WTC11 (cell line): Measurements from ENCODE around the gene MICAL3. TPM values are rescaled to one million over a fixed set of nuclear protein-coding genes. Genes with fewer than 3 reads are reported as not detected.
"Not testable (repeated sequence)": the region's sequence is repeated elsewhere in the genome, so short reads cannot be mapped to it uniquely, and the experiment has no call there.

Experiments used
- ATAC-seq: fragments of 200-7000 bp; cut with Tn5 transposase; 2 replicates; pipeline ENCODE4 v1.10.0; 2021; ENCODE audit warnings: mild to moderate bottlenecking, moderate library complexity
- CTCF ChIA-PET: fragments of 300-600 bp; sonication (Branson Sonifier 250); formaldehyde crosslinking; loops from one replicate; lab custom pipeline; 2021; ENCODE audit warnings: antibody characterized with exemption; lab: Charles Lee
- POLR2A ChIA-PET: fragments of 350-600 bp; sonication (Branson Sonifier 250); formaldehyde crosslinking; loops from one replicate; lab custom pipeline; 2021; ENCODE audit warnings: antibody characterized with exemption; lab: Charles Lee
- DNase-seq: peaks from one replicate; pipeline ENCODE4 v3.0.0; 2021; ENCODE audit warnings: low spot score
- H3K27ac Mint-ChIP-seq: 2 replicates; pipeline ENCODE4 v1.8.0; 2021; ENCODE audit warnings: mixed read lengths
- H3K27me3 Mint-ChIP-seq: 2 replicates; pipeline ENCODE4 v1.8.0; 2021; ENCODE audit warnings: low read depth, mild to moderate bottlenecking, moderate library complexity, mixed read lengths
- H3K36me3 Mint-ChIP-seq: 2 replicates; pipeline ENCODE4 v1.8.0; 2021; ENCODE audit warnings: mixed read lengths
- H3K4me1 Mint-ChIP-seq: 2 replicates; pipeline ENCODE4 v1.8.0; 2022; ENCODE audit warnings: mixed read lengths
- H3K4me3 Mint-ChIP-seq: 2 replicates; pipeline ENCODE4 v1.8.0; 2021; ENCODE audit warnings: mild to moderate bottlenecking, moderate library complexity, mixed read lengths
- H3K9me3 Mint-ChIP-seq: 2 replicates; pipeline ENCODE4 v1.8.0; 2021; ENCODE audit warnings: mixed read lengths
- E2F5 ChIP-seq: sonication (generic); formaldehyde crosslinking; IDR thresholded peaks from 2 replicates; pipeline ENCODE4 v1.8.1; 2022; ENCODE audit warnings: mild to moderate bottlenecking, moderate library complexity, missing genetic modification reagents
- GRHL2 ChIP-seq: fragments of 250-450 bp; sonication (Bioruptor Pico); IDR thresholded peaks from 2 replicates; pipeline ENCODE4 v1.8.0; 2022; ENCODE audit warnings: mild to moderate bottlenecking, moderate library complexity; ENCODE audit not compliant: insufficient replicate concordance, severe bottlenecking
- IRF1 ChIP-seq: sonication (generic); formaldehyde crosslinking; IDR thresholded peaks from 2 replicates; pipeline ENCODE4 v1.8.0; 2023; ENCODE audit warnings: missing genetic modification reagents
- NFYB ChIP-seq: sonication (generic); formaldehyde crosslinking; conservative IDR thresholded peaks from 2 replicates; pipeline ENCODE4 v1.8.0; 2022; ENCODE audit warnings: low read depth, missing genetic modification reagents
- NR3C1 ChIP-seq: sonication (generic); formaldehyde crosslinking; conservative IDR thresholded peaks from 2 replicates; pipeline ENCODE4 v1.8.1; 2023; ENCODE audit warnings: low read depth, mild to moderate bottlenecking, missing genetic modification reagents
- RORB ChIP-seq: fragments of 250-450 bp; sonication (Bioruptor Pico); IDR thresholded peaks from 2 replicates; pipeline ENCODE4 v1.9.0; 2021; ENCODE audit warnings: mild to moderate bottlenecking
- TEAD1 ChIP-seq: sonication (generic); formaldehyde crosslinking; IDR thresholded peaks from 2 replicates; pipeline ENCODE4 v1.8.0; 2022; ENCODE audit warnings: mild to moderate bottlenecking, missing genetic modification reagents
- ZMAT4 ChIP-seq: fragments of 250-450 bp; sonication (Bioruptor Pico); IDR thresholded peaks from 2 replicates; pipeline ENCODE4 v1.9.0; 2021; ENCODE audit warnings: mild to moderate bottlenecking
- ZNF138 ChIP-seq: sonication (generic); formaldehyde crosslinking; conservative IDR thresholded peaks from 2 replicates; pipeline ENCODE4 v1.8.1; 2022; ENCODE audit warnings: mild to moderate bottlenecking, moderate library complexity, missing genetic modification reagents
- ZNF219 ChIP-seq: sonication (generic); formaldehyde crosslinking; IDR thresholded peaks from 2 replicates; pipeline ENCODE4 v1.8.0; 2023; ENCODE audit warnings: missing genetic modification reagents, mild to moderate bottlenecking, borderline replicate concordance
- ZNF396 ChIP-seq: fragments of 250-450 bp; sonication (Bioruptor Pico); IDR thresholded peaks from 2 replicates; pipeline ENCODE4 v1.8.0; 2021; ENCODE audit warnings: mild to moderate bottlenecking, moderate library complexity, borderline replicate concordance
- total RNA-seq: library from RNA; stranded (reverse); gene quantifications from 3 replicates; pipeline ENCODE4 v1.2.3, GENCODE V29; 2021

The MICAL3 gene
- total RNA-seq, 1 experiment from 2014 or later, result 41.2 TPM

- peaks cover 17% of the 10 kb centered on the region for H3K9me3 Mint-ChIP-seq
- DNase-seq, result no peak
- no peaks in the 10 kb centered on the region; the same call in 1 of the 2 replicates for H3K27me3 Mint-ChIP-seq
- H3K36me3 Mint-ChIP-seq, result peaks cover 6% of the 10 kb centered on the region
- ATAC-seq, result no peak
- no peak for TF ChIP-seq GRHL2 (CRISPR knock-in tag)
- TF ChIP-seq, all 79 proteins: peak for 0
- no peak overlapping the region for H3K4me3 Mint-ChIP-seq
- no peaks in the 10 kb centered on the region for H3K4me1 Mint-ChIP-seq
- ChIA-PET POLR2A (no interaction called here), CTCF (interaction anchor here (1.2 to 2.0 kb wide), 2 partner anchors 19 to 20 kb away, joined by 4 read pairs; no protein-coding TSS in a partner anchor)
- H3K27ac Mint-ChIP-seq, result no peak overlapping the region
Measured at GRCh38 chr22:18056161-18056666, 31.9 kb upstream of the MICAL3 start.

- peaks cover 6% of the 10 kb centered on the region for H3K36me3 Mint-ChIP-seq
- POLR2A ChIA-PET, result no interaction called here
- H3K27me3 Mint-ChIP-seq, result no peaks in the 10 kb centered on the region; the same call in 1 of the 2 replicates
- H3K4me1 Mint-ChIP-seq, result no peaks in the 10 kb centered on the region
- ATAC-seq (no peak), DNase-seq (no peak)
- H3K4me3 Mint-ChIP-seq, result no peak overlapping the region
- no peak overlapping the region for H3K27ac Mint-ChIP-seq
- CTCF ChIA-PET, result interaction anchor here (2.0 kb wide), 1 partner anchor 20 kb away, joined by 4 read pairs; no protein-coding TSS in a partner anchor
- peaks cover 17% of the 10 kb centered on the region for H3K9me3 Mint-ChIP-seq
- no peak for TF ChIP-seq ZNF396 (CRISPR knock-in tag)
- TF ChIP-seq IRF1, result no peak
- TF ChIP-seq RORB (CRISPR knock-in tag), result no peak
- no peak for TF ChIP-seq NR3C1 (CRISPR knock-in tag)
- TF ChIP-seq TEAD1, result no peak
- TF ChIP-seq ZMAT4, result no peak
- no peak for TF ChIP-seq ZNF219 (CRISPR knock-in tag)
- no peak for TF ChIP-seq NFYB (CRISPR knock-in tag)
Measured at GRCh38 chr22:18055619-18056160, 31.3 kb upstream of the MICAL3 start.

- CTCF ChIA-PET, H3K27me3 Mint-ChIP-seq, H3K27ac Mint-ChIP-seq, ATAC-seq, DNase-seq, POLR2A ChIA-PET, H3K4me3 Mint-ChIP-seq, H3K4me1 Mint-ChIP-seq, H3K36me3 Mint-ChIP-seq: not testable (repeated sequence)
- H3K9me3 Mint-ChIP-seq, result peaks cover 17% of the 10 kb centered on the region
Measured at GRCh38 chr22:18053216-18053946, 29.0 kb upstream of the MICAL3 start.

- POLR2A ChIA-PET, result interaction anchor here (0.6 kb wide), 1 partner anchor 18 kb away, joined by 3 read pairs; no protein-coding TSS in a partner anchor
- peaks cover 17% of the 10 kb centered on the region for H3K9me3 Mint-ChIP-seq
- H3K4me3 Mint-ChIP-seq, H3K36me3 Mint-ChIP-seq, H3K27ac Mint-ChIP-seq, H3K4me1 Mint-ChIP-seq, CTCF ChIA-PET, DNase-seq, H3K27me3 Mint-ChIP-seq, ATAC-seq: not testable (repeated sequence)
Measured at GRCh38 chr22:18051113-18051512, 26.8 kb upstream of the MICAL3 start.

- Mint-ChIP-seq H3K36me3 (peaks cover 6% of the 10 kb centered on the region), H3K27ac (no peak overlapping the region), H3K9me3 (peaks cover 17% of the 10 kb centered on the region), H3K27me3 (no peaks in the 10 kb centered on the region; the same call in 1 of the 2 replicates), H3K4me1 (no peaks in the 10 kb centered on the region), H3K4me3 (no peak overlapping the region)
- ChIA-PET CTCF (no interaction called here), POLR2A (no interaction called here)
- no peak for ATAC-seq
- no peak for DNase-seq
- TF ChIP-seq E2F5 (CRISPR knock-in tag), result no peak
- no peak for TF ChIP-seq ZNF138 (CRISPR knock-in tag)
Measured at GRCh38 chr22:18050065-18050464, 25.7 kb upstream of the MICAL3 start.
